Psoas muscle (tissue), 8 donors: Measurements from ENCODE around the gene PICALM. TPM values are rescaled to one million over a fixed set of nuclear protein-coding genes. Genes with fewer than 3 reads are reported as not detected.

Source experiments
- ATAC-seq, 4 donors: fragments of 200-7000 bp; cut with Tn5 transposase; one replicate each; pipeline ENCODE4 v1.9.1; 2020; ENCODE audit warnings: moderate library complexity in 3 of 4, mild to moderate bottlenecking in 2 of 4
- DNase-seq, 2 donors: peaks; one replicate each; pipeline ENCODE4 v3.0.0-alpha.2; 2020
- H3K27ac ChIP-seq: fragments of 200-600 bp; one replicate; pipeline ENCODE4 v1.8.0; 2022
- H3K27me3 ChIP-seq, 3 donors: fragments of 200-600 bp in 1 of 3; one replicate each; pipeline versions ENCODE4 v1.6.1 to v1.8.0; 2013 to 2022; ENCODE audit warnings: low read length in 2 of 3, mild to moderate bottlenecking in 2 of 3, moderate library complexity in 1 of 3; ENCODE audit not compliant: insufficient read depth in 3 of 3
- H3K36me3 ChIP-seq, 2 donors: fragments of 200-600 bp in 1 of 2; one replicate each; pipeline versions ENCODE4 v1.6.1 to v1.8.0; 2013 to 2022; ENCODE audit warnings: low read depth in 1 of 2, mild to moderate bottlenecking in 1 of 2, moderate library complexity in 1 of 2; ENCODE audit not compliant: insufficient read depth in 1 of 2
- H3K4me1 ChIP-seq: fragments of 200-600 bp; one replicate; pipeline ENCODE4 v1.8.0; 2022
- H3K4me3 ChIP-seq: fragments of 200-600 bp; one replicate; pipeline ENCODE4 v1.8.0; 2022; ENCODE audit warnings: mild to moderate bottlenecking
- H3K9me3 ChIP-seq: fragments of 200-600 bp; one replicate; pipeline ENCODE4 v1.8.0; 2022
- CTCF ChIP-seq: fragments of 200-600 bp; IDR thresholded peaks from one replicate; pipeline ENCODE4 v1.8.0; 2022; ENCODE audit warnings: antibody characterized with exemption
- WGBS, 3 donors: extraction: QIAGEN DNeasy Blood & Tissue Kit; methylation state at CpG; one replicate each; pipeline versions ENCODE4 v1.1.6 to v1.1.7; 2013; 5-methylcytosine and 5-hydroxymethylcytosine counted together
- intact Hi-C, 2 donors: fragments of 100-400 bp; cut with DNase I; formaldehyde crosslinking; loops; one replicate each; pipeline versions ENCODE4 v1.11.0 to v1.14.2; 2022
- polyA plus RNA-seq, 3 donors: library from polyadenylated mRNA; stranded (reverse); fragments of 200-250 nt; gene quantifications; one replicate each; pipeline ENCODE4 v1.2.3, GENCODE V29; 2013
- total RNA-seq, 4 donors: library from RNA; stranded (reverse); fragmentation: NEBNext Ultra II Directional in 2 of 4; extraction: Animal tissue kit (Norgen Biotek cat#: 25700) in 2 of 4; gene quantifications; one replicate each; pipeline versions ENCODE4 v1.2.1 to v1.2.4, GENCODE V29; 2021 to 2023
- donor health status: healthy with polysubstance abuse.
- donor health status: DM: no; HTN: no; CAD: no; lungs with moderate emphysema.
- donor health status: Bipolar disorder and iron deficiency.
- donor health status: healthy.
- donor health status: DM: yes; HTN: yes; CAD: no.
- donor health status: DM: no; HTN: no; CAD: no.
- donor health status: DM: no; HTN: no; CAD: no.
- donor health status: DM: yes; HTN: yes; CAD: no.

Gene PICALM
- total and polyA plus RNA-seq, 7 donors, result 42.0 to 123 (median 89.1) TPM

GRCh38 chr11:86116386-86116726 lies 47.5 kb upstream of the PICALM start:
- Histone ChIP-seq H3K9me3 (no peaks in the 10 kb centered on the region), H3K27me3 (no peaks in the 10 kb centered on the region), H3K27ac (no peak overlapping the region), H3K4me1 (no peaks in the 10 kb centered on the region), H3K36me3 (no peaks in the 10 kb centered on the region), H3K4me3 (no peak overlapping the region)
- no peak for TF ChIP-seq CTCF
- DNase-seq (no peak), ATAC-seq (no peak)
- WGBS, 3 donors, result 50 to 77% (median 62%) methylated on average over 4 of the region's 4 CpGs
- intact Hi-C loops, result no loop called here

GRCh38 chr11:86115542-86116385 lies 46.9 kb upstream of the PICALM start:
- Histone ChIP-seq H3K36me3 (no peaks in the 10 kb centered on the region), H3K4me3 (no peak overlapping the region), H3K4me1 (no peaks in the 10 kb centered on the region), H3K27ac (no peak overlapping the region), H3K27me3 (no peaks in the 10 kb centered on the region), H3K9me3 (no peaks in the 10 kb centered on the region)
- WGBS, 3 donors, result 85 to 90% (median 90%) methylated on average over 3 of the region's 3 CpGs
- intact Hi-C loops, result no loop called here
- no peak for ATAC-seq
- no peak for DNase-seq
- TF ChIP-seq CTCF, result no peak

- Histone ChIP-seq H3K36me3 (no peaks in the 10 kb centered on the region), H3K27ac (no peak overlapping the region), H3K27me3 (no peaks in the 10 kb centered on the region), H3K9me3 (no peaks in the 10 kb centered on the region), H3K4me1 (no peaks in the 10 kb centered on the region), H3K4me3 (no peak overlapping the region)
- DNase-seq, result no peak
- intact Hi-C loops, result no loop called here
- no peak for TF ChIP-seq CTCF
- ATAC-seq, result no peak
- WGBS, 3 donors, result 85 to 89% (median 89%) methylated on average over 13 of the region's 13 CpGs
Observed at GRCh38 chr11:86108890-86109638, 40.2 kb upstream of the PICALM start.

GRCh38 chr11:86108191-86108590 lies 39.3 kb upstream of the PICALM start:
- Histone ChIP-seq H3K27me3 (no peaks in the 10 kb centered on the region), H3K36me3 (no peaks in the 10 kb centered on the region), H3K4me1 (no peaks in the 10 kb centered on the region), H3K27ac (no peak overlapping the region), H3K4me3 (no peak overlapping the region), H3K9me3 (no peaks in the 10 kb centered on the region)
- ATAC-seq (no peak), DNase-seq (no peak)
- intact Hi-C loops, result no loop called here
- no peak for TF ChIP-seq CTCF
- WGBS, 3 donors, result 63 to 73% (median 68%) methylated on average over 3 of the region's 3 CpGs
